Posterior vena cava (tissue), 2 donors: ENCODE results near the gene TOR4A. TPM values are rescaled to one million over a fixed set of nuclear protein-coding genes. Genes with fewer than 3 reads are reported as not detected.
"Not testable (repeated sequence)": the region's sequence is repeated elsewhere in the genome, so short reads cannot be mapped to it uniquely, and the experiment has no call there.

Experiments
- DNase-seq: peaks from one replicate; pipeline ENCODE4 v3.0.0-alpha.2; 2020; ENCODE audit warnings: low spot score
- intact Hi-C, 2 donors: fragments of 100-400 bp; cut with DNase I; formaldehyde crosslinking; loops; one replicate each; pipeline versions ENCODE4 v1.14.1 to v1.14.2; 2022 to 2023
- total RNA-seq, 2 donors: library from RNA; stranded (reverse); fragmentation: NEBNext Ultra II Directional; extraction: Animal tissue kit (Norgen Biotek cat#: 25700); gene quantifications; one replicate each; pipeline ENCODE4 v1.2.1, GENCODE V29; 2021
- donor health status: DM: yes; HTN: yes; CAD: no.
- donor health status: DM: yes; HTN: yes; CAD: no.

The TOR4A gene
- total RNA-seq, 2 donors from 2014 or later: 5.3 to 7.0 TPM

DNA sequence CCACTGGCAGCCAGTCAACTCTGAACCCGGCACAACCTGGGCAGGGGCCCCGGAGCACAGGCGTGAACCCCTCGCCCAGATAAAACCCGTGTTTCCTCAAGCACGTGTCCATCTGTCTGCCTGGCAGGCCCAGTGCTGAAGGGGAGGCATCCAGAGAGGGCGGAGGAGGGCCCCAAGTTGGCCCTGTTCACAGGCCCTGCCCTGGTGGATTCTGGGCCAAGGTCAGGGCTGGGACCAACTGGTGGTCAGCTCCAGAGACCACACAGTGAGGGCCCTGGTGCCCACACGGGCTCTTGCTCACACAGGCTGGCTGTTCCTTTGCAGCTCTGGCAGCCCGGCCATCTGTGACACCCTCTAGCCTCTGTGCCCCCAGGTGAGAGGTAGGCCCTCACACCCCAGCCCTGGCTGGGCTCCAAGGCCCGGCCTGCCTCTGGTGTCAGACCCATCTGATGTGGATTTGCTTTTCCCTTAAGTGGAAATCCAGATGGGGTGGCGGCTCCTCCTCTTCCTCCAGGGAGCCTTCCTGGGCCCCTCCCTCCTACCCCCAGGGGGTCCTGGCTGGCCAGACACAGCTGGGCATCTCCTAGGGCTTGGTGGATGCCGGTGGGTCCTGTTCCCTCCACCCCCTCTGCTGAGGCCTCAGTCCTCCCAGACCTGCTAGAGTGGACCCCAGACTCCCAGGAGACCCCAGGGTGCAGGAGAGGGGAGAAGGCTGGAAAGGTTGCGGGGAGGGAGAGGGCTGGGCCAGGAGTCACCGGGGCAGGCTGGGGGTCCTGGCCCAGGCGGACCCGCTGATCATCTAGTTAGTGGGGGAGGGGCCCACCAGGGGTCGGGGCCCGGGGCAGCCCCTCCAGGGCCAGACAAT is 27.0 kb upstream of the TOR4A start:
- intact Hi-C loops: no loop called here
- no peak for DNase-seq

DNA sequence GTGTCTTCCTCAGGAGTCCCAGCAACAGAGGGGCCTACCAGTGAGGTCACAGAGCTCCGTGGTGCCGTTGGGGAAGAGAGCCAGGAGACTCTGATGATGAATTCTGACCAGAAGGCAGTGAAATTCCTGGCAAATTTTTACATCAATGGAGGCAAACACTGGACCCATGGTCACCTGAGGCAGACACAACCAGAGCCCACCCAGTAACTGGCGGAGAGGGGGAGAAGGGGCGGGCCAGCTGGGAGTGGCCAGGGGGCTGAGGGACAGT is 26.4 kb upstream of the TOR4A start, which contains the start of gene STPG3:
Gene STPG3 (plus strand): TSS at position 93 of the 268 bp plus-strand sequence. CDS start 1 bp downstream, at position 94.
- no peak for DNase-seq
- intact Hi-C loops: no loop called here

DNA sequence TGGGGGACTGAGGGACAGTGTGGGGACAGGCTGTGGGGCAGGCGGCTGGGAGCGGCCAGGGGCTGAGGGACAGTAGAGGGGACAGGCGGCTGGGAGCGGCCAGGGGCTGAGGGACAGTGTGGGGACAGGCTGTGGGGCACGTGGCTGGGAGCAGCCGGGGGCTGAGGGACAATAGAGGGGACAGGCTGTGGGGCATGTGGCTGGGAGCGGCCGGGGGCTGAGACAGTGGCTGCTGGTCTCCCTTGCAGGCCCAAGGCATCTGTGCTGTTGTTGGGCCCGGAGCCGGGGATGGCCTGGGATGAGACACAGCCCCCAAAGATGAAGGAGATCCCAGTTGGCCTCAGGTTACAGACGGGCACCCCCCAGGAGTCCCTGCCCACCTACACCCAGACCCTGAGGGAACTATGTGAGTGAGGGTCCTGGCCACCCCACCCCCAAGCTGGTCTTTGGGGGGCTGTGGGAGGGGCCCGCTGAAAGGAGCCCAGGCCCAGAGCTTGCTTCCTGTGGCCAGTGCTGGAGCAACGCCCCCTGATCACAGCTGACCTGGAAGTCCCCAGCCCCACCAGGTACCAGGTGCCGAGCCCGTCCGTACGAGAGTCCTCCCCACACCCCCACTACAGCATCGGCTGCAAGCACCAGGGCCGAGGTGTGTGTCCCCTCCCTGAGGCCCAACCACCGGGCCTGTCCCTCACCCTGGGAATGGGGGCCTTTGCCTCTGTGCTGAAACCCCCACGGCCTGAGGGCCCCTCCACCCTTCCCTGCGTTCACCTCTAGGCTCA is 25.8 kb upstream of the TOR4A start:
- DNase-seq: no peak
- intact Hi-C loops: no loop called here

DNA sequence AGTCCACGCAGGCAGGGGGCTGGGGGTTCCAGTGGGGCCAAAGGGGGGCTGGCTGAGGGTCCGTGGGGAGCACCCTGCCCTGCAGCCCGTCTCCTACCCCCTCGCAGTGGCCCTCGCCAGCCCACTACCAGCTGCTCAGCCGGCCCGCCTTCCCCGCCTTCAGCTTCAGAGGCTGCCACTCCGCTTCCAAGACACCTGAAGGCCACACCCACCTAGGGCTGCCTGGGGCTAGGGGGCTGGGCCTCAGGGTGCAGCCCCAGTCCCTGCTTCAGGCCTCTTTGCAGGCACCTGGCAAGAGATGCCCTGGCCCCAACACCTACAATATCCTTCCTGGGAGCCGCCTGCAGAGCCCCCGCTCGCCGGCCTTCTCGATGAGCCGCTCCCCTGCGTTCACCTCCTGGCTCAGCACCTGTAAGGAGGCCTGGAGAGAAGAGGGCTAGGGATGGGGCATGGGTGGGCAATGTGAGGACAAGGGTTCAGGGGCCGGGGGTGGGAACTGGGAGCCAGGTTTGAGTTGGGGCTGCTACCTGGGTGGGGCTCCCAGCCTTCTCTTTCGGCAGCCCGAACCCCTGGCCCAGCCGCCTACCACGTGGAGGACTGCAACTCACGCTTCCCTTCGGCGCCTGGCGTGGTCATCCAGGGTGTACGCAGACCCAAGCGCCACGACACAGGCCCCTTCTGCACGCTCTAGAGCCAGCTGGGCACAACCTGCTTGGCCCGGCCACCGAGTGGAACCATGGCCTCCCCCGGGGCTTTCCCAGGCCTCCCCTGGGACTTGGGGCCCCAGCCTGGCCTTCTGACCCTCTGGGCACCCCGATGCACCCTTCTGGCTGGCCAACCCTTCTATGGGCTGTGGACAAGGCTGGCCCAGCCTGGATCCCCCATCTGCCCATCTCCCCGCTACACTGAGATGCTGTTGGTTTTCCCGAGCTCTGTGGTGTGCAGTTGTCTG is 24.7 kb upstream of the TOR4A start:
- no peak for DNase-seq
- intact Hi-C loops: no loop called here

DNA sequence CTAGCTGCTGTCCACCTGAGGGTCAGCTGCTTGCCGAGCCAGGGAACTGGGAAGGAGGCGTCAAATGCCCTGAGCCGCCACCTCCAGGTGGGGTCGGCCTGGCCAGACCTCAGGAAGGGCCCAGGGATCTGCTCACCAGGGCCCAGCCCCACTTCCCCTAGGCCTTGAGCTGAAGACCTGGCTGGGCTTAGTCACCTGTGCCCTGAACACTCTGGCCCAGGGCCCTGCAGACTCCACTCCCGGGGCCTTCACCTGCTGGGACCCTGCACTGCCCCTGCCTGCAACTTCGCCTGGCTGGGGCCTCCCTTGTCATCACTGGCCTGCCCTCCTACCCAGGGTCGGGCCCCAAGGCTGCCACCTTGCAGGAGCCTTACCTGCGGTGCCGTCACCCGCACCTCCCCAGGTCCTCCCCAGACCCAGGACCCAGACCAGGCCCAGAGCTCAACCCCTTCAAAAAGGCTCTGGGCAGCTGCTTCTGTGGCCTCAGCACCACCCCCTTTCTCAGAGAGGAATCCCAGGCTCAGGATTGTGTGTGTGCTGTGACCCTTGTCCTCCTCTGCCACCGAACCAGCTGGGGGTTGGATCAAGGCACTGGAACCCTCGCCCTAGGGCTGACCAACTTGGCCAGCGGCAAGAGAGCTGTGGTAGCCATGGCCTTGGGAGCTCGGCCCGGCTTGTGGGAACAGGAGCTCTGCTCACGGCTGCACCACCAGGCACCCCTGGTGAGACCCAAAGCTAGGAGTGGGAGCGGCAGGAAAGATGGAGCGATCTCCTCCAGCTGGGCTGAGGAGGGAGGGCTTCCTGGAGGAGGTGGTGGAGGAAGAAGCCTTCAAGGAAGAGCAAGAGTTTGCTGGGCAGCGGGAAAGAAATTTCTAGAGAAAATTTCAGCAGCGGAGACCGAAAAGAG is 23.6 kb upstream of the TOR4A start:
- intact Hi-C loops: no loop called here
- no peak for DNase-seq

DNA sequence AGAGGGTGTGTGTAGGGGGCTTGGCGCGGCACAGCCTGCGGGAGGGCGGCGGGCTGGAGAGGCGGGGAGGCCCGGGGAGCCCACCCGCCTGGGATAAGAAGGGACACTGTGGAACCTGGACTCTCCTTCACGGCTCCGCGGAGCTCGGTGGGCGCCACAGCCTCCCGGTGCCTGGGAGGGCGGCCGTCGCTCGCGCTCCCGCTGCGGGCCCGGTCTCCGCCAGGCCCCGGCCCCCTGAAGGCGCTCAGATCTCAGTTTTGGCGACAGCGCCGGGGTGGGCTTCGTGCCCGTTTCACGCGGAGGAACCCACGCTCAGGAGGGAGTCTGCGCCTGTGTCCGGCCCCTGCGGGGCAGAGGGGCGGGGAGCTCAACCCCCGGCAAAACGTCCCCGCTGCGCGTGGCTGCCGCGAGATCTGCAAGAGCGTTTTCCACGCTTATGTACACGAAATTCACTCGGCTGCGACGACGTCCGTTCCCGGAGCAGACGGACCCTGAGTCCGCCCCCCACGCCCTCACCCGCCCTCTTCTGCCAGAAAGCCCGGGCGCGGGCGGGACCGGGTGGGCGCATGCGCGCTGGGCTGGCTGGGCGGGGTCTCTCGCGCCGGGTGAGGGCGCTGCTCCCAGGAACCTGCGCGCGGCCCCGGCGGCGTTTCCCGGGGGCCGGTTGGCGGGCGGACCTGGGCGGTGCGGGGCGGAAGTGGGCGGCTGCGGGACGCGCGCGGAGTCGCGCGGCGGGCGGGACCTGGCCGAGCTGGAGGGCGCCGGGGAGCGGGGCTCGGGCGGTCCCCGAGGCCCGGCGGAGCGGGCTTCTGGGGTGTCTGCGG is 22.7 kb upstream of the TOR4A start, which contains the start of gene NELFB:
Gene NELFB (plus strand): TSS at position 704 of the 824 bp plus-strand sequence.
- intact Hi-C loops: no loop called here
- peak; percentile 98 for DNase-seq

DNA sequence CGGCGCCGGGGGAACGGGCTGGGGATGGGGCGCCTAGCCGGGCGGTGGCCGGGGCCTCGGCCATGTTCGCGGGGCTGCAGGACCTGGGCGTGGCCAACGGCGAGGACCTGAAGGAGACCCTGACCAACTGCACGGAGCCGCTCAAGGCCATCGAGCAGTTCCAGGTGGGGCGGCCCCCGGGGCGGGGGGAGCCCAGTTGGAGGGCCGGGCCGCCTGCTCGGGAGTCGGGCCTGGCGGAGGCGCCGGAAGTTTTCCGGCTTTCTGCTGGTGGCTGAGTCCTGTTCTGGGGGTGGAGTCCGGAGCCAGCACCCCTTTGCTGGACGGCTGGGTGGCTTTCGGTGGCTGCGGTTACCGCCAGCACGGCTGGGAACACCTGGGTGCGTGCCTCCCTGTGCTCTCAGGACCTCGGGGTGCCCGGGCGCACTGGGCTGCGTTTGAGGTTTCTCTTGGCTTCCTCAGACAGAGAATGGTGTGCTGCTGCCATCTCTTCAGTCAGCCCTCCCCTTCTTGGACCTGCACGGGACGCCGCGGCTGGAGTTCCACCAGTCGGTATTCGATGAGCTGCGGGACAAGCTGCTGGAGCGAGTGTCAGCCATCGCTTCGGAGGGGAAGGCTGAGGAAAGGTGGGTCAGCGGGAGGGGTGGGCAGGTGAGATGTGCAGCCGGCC is 21.9 kb upstream of the TOR4A start:
- intact Hi-C loops: no loop called here

DNA sequence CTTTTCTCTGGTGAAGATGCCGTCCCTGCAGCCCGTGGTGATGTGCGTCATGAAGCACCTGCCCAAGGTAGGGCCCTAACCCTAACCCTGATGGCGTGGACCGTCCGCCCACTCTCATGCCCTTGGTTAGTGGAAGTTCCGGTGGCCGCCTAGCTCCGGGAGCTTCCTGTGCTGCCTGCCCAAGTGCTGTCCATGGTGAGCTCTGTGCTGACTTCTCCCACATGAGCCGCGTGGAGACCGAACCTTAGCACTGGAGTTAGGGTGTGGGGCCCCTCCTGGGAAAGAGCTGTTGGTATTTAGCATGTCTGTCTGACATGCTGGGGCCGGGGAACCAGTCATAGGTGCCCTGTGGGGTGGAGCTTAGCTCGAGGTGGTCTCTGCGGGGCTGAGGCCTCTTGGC is 21.2 kb upstream of the TOR4A start:
- no peak for DNase-seq
- intact Hi-C loops: no loop called here

More for the DNA sequence above, 21.9 kb upstream of the TOR4A start:
- DNase-seq: no peak

DNA sequence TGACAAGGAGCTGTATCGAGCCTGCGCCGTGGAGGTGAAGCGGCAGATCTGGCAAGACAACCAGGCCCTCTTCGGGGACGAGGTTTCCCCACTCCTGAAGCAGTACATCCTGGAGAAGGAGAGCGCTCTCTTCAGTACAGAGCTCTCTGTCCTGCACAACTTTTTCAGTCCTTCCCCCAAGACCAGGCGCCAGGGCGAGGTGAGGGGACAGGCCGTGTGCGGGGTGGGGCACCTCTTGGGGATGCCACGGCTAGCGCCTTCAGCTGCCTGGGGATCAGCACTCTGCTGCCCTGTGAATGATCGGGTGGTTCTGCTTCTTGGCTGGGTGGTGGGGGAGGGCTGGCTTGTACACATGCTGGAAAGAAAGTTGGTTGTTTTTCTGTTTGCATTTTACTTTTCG is 20.7 kb upstream of the TOR4A start:
- no peak for DNase-seq
- intact Hi-C loops: loop anchor here in 1 of 2 donors (1.0 kb wide), 1 partner anchor 28 kb away; no protein-coding TSS in a partner anchor

DNA sequence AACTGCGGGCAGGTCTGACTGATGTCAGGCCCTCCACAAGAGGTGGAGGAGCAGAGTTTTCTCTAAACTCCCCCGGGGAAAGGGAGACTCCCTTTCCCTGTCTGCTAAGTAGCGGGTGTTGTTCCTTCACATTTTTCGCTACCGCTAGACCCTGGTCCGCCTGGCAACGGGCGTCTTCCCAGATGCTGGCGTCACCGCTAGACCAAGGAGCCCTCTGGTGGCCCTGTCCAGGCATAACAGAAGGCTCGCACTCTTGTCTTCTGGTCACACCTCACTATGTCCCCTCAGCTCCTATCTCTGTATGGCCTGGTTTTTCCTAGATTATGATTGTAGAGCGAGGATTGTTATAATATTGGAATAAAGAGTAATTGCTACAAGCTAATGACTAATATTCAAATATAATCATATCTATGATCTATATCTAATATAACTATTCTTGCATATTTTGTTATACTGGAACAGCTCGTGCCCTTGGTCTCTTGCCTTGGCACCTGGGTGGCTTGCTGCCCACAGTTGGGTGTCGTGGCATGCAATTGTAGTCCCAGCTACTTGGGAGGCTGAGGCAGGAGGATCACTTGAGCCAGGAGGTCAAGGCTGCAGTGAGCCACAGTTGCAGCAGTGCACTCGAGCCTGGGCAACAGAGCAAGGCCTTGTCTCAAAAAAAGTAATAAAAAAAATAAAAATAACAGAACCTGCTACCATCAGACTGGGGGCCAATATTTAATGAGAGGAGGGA is 15.2 kb upstream of the TOR4A start:
- DNase-seq, intact Hi-C loops: not testable (repeated sequence)

DNA sequence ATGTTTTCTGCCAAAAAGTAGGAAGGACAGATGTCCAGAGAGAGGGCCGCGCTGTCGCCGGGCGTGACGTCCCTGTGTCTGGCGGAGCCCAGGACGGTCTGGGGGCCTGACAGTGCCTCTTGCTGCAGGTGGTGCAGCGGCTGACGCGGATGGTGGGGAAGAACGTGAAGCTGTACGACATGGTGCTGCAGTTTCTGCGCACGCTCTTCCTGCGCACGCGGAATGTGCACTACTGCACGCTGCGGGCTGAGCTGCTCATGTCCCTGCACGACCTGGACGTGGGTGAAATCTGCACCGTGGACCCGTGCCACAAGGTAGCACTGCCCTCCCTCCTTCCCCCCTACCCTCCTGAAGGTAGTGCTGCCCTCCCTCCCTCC is 14.6 kb upstream of the TOR4A start:
- no peak for DNase-seq
- intact Hi-C loops: no loop called here

DNA sequence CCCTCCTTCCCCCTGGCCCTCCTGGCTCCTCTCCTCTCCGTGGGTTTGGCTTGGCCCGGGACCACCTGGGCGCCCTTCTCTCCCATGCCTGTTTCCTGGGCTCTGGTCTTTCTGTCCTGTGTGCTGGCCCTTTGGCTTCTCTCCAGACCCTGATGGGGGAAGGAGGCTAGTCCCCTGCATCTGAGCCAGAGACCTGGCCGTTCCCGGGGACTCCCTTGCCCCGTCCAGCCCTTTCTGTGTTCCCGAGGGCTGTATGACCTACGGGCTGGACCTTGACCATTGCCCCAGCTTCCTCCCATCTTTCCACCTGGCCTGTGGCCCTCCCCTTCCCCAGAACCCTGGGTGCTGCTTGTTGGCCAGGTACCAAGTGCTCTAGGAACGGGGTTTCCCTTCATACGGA is 14.0 kb upstream of the TOR4A start:
- no peak for DNase-seq
- intact Hi-C loops: no loop called here

DNA sequence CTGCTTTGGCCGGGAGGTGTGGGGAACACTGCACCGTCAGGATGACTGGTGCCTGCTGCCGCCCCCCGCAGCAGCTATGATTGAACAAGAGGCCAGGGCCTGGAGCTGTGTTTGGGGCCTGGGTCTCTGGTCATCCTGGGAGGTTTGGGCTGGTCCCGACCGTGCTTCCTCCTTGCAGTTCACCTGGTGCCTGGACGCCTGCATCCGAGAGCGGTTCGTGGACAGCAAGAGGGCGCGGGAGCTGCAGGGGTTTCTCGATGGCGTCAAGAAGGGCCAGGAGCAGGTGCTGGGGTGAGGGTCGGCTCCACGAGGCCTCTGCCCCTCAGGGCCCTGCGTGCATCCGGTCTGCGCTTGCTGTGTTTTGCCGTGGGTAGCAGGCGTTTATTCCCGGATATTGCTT is 13.5 kb upstream of the TOR4A start:
- intact Hi-C loops: no loop called here
- no peak for DNase-seq

DNA sequence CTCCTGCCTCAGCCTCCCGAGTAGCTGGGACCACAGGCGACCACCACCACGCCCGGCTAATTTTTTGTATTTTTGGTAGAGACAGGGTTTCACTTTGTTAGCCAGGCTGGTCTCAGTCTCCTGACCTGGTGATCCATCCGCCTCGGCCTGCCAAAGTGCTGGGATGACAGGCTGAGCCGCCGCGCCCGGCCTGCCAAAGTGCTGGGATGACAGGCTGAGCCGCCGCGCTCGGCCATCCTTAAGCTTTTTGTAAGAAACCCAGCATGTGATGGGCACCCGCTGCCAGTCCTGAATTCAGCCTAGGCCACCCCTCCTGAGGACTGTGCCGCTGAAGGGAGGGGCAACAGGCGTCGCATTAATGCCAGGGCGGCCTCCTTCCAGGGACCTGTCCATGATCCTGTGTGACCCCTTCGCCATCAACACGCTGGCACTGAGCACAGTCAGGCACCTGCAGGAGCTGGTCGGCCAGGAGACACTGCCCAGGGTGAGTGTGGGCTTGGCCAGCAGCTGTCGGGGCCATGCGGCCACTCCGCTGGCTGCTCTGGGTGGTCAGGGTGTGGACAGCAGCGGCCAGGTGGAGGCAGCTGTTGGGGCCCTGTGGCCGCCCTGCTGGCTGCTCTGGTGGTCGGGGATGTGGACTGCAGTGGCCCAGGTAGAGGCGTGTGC is 11.9 kb upstream of the TOR4A start:
- intact Hi-C loops: no loop called here
- peak; percentile 74 for DNase-seq

DNA sequence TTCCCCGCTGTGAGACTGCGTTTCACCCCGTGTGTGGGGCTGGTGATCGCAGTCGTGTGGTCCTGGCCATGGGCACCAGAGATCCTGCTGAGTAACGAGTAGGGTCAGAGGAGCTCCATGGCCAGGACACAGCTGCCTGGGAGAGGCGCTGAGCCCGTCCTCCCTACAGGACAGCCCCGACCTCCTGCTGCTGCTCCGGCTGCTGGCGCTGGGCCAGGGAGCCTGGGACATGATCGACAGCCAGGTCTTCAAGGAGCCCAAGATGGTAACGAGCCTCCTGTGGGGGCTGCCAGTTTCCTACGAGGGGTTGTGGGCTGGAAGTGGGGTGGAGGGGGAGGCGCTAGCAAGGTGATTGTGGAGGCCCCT is 11.4 kb upstream of the TOR4A start:
- DNase-seq: no peak
- intact Hi-C loops: no loop called here
